ENCODE measurements around the gene TECPR2. TPM values are rescaled to one million over a fixed set of nuclear protein-coding genes. Genes with fewer than 3 reads are reported as not detected.

The TECPR2 gene
- total RNA-seq, 1 donor from 2014 or later = 8.4 TPM

DNA sequence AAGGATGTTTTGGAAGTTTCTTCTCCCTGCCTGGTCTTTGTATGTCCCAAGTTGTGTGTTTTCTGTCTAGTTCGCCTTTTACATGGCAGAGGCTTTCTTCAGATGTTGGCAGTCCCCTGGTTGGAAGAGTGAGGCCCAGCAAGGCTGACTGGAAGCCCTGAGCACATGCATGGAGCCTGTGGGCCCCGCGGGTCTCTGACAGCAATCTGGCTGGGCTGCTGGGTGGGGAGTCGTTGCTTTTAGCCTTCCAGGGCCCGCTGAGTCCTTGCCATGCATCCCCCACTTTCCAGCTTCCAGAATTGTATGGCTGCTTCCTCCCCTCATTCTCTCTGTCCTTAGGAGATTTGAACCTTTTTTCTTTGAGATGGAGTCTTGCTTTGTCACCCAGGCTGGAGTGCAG lies 121.6 kb downstream of the TECPR2 start:
- H3K9me3 Mint-ChIP-seq = no peaks in the 10 kb centered on the region
- no peak overlapping the region for H3K27ac Mint-ChIP-seq
- Histone ChIP-seq H3K27me3 (no peaks in the 10 kb centered on the region), H2AFZ (replicated peaks) (no peak overlapping the region), H3K4me2 (no peak overlapping the region), H3K79me2 (ENCODE audit: low read depth) (no peaks in the 10 kb centered on the region), H4K20me1 (ENCODE audit: low read depth) (no peaks in the 10 kb centered on the region), H3K36me3 (no peaks in the 10 kb centered on the region), H3F3A (ENCODE audit: low read depth) (no peaks in the 10 kb centered on the region), H3K4me3 (no peak overlapping the region), H3K9ac (no peak overlapping the region), H3K27ac (no peak overlapping the region), H3K9me3 (ENCODE audit: low read depth) (no peaks in the 10 kb centered on the region), H3K4me1 (no peaks in the 10 kb centered on the region)
- DNase-seq (ENCODE audit: low spot score) = no peak
- peaks cover 6% of the 10 kb centered on the region for H3K27me3 Mint-ChIP-seq (ENCODE audit: insufficient read depth, low read depth)
- TF ChIP-seq EZH2 (IDR thresholded peaks at IDR 0.05) = no peak
- TF ChIP-seq, protein P1, sequence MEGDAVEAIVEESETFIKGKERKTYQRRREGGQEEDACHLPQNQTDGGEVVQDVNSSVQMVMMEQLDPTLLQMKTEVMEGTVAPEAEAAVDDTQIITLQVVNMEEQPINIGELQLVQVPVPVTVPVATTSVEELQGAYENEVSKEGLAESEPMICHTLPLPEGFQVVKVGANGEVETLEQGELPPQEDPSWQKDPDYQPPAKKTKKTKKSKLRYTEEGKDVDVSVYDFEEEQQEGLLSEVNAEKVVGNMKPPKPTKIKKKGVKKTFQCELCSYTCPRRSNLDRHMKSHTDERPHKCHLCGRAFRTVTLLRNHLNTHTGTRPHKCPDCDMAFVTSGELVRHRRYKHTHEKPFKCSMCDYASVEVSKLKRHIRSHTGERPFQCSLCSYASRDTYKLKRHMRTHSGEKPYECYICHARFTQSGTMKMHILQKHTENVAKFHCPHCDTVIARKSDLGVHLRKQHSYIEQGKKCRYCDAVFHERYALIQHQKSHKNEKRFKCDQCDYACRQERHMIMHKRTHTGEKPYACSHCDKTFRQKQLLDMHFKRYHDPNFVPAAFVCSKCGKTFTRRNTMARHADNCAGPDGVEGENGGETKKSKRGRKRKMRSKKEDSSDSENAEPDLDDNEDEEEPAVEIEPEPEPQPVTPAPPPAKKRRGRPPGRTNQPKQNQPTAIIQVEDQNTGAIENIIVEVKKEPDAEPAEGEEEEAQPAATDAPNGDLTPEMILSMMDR (IDR thresholded peaks at IDR 0.05) = no peak
- no peak for TF ChIP-seq EZH2phosphoT487 (IDR thresholded peaks at IDR 0.05)
- no peak overlapping the region for H3K4me3 Mint-ChIP-seq
- H3K4me1 Mint-ChIP-seq = no peaks in the 10 kb centered on the region
- H3K36me3 Mint-ChIP-seq = peaks cover 11% of the 10 kb centered on the region

DNA sequence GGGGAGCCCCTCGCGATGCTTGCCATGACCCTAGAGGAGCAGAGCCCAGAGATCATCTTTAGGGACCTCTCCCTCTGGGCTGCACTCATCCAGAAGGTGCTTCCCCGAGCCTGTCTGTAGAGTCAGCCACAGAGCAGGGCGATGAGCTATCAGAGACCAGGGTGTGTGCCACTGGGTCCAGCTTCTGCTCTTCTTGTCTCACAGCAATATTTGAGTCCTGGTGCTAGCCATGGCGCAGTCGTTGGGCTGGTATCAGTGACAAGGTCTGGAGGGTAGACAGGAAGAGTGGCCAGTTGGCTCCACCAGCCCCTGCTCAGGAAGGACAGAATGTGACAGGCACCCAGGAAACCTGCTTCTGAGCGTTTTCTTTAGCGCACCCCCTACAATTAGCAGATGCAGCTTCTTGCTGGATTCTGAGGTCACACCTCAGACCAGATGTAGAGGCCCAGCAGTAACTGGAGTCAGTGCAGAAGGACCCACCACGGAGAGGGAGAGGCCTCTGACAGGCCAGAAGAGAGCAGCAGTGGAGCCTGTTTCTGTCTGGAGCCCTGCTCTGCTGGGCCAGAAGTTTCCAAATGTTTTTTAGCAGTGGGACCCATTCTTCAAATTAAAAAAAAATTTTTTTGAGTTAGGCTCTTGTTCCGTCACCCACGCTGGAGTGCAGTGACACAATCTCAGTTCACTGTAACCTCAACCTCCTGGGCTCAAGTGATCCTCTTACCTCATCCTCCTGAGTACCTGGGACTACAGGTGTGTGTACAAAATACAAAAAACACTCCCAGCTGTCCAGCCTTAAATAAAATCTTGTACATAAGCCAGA lies 123.2 kb downstream of the TECPR2 start:
- Histone ChIP-seq H3K9me3 (ENCODE audit: low read depth) (no peaks in the 10 kb centered on the region), H3K36me3 (no peaks in the 10 kb centered on the region), H2AFZ (replicated peaks) (no peak overlapping the region), H4K20me1 (ENCODE audit: low read depth) (no peaks in the 10 kb centered on the region), H3K27me3 (no peaks in the 10 kb centered on the region), H3K4me1 (no peaks in the 10 kb centered on the region), H3K4me2 (no peak overlapping the region), H3K79me2 (ENCODE audit: low read depth) (no peaks in the 10 kb centered on the region), H3K9ac (no peak overlapping the region), H3K27ac (no peak overlapping the region), H3K4me3 (no peak overlapping the region), H3F3A (ENCODE audit: low read depth) (no peaks in the 10 kb centered on the region)
- Mint-ChIP-seq H3K36me3 (peaks cover 10% of the 10 kb centered on the region), H3K4me1 (peaks cover 3% of the 10 kb centered on the region), H3K9me3 (no peaks in the 10 kb centered on the region), H3K27me3 (ENCODE audit: insufficient read depth, low read depth) (peaks cover 3% of the 10 kb centered on the region), H3K4me3 (no peak overlapping the region), H3K27ac (peak overlapping the region; percentile 11)
- TF ChIP-seq EZH2 (IDR thresholded peaks at IDR 0.05) = no peak
- TF ChIP-seq EZH2phosphoT487 (IDR thresholded peaks at IDR 0.05) = no peak
- DNase-seq (ENCODE audit: low spot score) = no peak

DNA sequence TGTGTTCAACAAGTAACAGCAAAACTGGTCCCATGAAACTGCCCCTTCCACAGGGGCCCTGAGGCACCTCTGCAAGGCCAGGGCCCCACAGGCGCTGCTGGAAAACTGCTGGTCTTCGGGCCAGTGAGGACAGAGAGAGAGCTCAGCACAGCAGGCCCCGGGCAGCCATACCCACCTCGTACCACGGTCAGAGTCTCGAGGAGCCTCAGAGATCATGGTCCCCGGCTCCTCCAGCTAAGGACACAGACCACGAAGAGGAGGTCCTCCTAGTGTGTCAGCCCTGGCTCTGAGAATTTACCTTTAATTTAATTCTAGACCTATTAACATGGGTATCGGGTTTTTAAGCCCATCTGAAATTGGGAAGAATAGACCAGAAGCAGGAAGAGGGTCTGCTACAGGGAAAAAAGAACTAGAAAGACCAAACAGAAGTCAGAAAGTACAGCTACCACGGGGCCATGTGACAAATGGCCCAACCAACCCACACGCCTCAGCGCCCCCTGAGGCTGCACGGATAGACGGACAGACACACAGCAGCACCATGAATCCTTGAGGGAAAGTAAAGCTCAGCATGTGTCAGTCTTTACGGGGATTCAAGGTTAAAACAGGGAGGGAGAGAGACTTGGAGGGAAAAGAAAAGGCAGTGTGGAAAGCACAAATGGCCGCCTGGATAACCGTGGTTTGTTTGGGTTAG lies 123.9 kb downstream of the TECPR2 start:
- H3K79me2 ChIP-seq (ENCODE audit: low read depth) = no peaks in the 10 kb centered on the region
- no peak overlapping the region for H3K4me3 Mint-ChIP-seq
- H3K4me1 Mint-ChIP-seq = peaks cover 3% of the 10 kb centered on the region
- no peak overlapping the region for H3K27ac Mint-ChIP-seq
- TF ChIP-seq EZH2 (IDR thresholded peaks at IDR 0.05) (no peak), EZH2phosphoT487 (IDR thresholded peaks at IDR 0.05) (no peak)
- TF ChIP-seq, protein P1 (IDR thresholded peaks at IDR 0.05) = no peak
- H3K27me3 ChIP-seq = no peaks in the 10 kb centered on the region
- H3K27me3 Mint-ChIP-seq (ENCODE audit: insufficient read depth, low read depth) = peaks cover 3% of the 10 kb centered on the region
- no peaks in the 10 kb centered on the region for H3K9me3 ChIP-seq (ENCODE audit: low read depth)
- no peaks in the 10 kb centered on the region for H3F3A ChIP-seq (ENCODE audit: low read depth)
- peaks cover 10% of the 10 kb centered on the region for H3K36me3 Mint-ChIP-seq
- H3K4me2 ChIP-seq = no peak overlapping the region
- no peak overlapping the region for H3K4me3 ChIP-seq
- H3K27ac ChIP-seq = no peak overlapping the region
- H3K4me1 ChIP-seq = no peaks in the 10 kb centered on the region
- H3K9ac ChIP-seq = no peak overlapping the region
- H4K20me1 ChIP-seq (ENCODE audit: low read depth) = no peaks in the 10 kb centered on the region
- no peaks in the 10 kb centered on the region for H3K36me3 ChIP-seq
- no peak overlapping the region for H2AFZ ChIP-seq (replicated peaks)
- no peaks in the 10 kb centered on the region for H3K9me3 Mint-ChIP-seq
- no peak for DNase-seq (ENCODE audit: low spot score)

DNA sequence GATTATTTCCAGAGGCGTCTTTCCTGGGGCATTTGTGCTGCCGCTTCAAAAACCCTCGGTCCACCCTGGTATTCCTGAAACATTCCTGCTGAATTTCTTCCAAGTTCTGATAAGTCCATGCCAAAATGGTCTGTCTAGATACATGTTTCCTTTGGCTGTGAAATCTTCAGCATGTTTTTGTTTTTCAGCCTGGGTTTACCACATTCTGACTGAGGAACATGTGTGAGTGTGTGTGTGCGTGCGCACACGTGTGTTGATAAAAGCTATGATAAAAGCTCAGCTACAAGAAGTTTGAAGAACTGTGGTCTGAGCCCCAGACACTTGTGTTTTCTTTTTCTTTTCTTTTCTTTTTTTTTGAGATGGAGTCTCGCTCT lies 124.5 kb downstream of the TECPR2 start:
- Mint-ChIP-seq H3K4me1 (peaks cover 3% of the 10 kb centered on the region), H3K27me3 (ENCODE audit: insufficient read depth, low read depth) (peaks cover 3% of the 10 kb centered on the region), H3K36me3 (peaks cover 12% of the 10 kb centered on the region), H3K27ac (no peak overlapping the region), H3K4me3 (no peak overlapping the region), H3K9me3 (no peaks in the 10 kb centered on the region)
- Histone ChIP-seq H3F3A (ENCODE audit: low read depth) (no peaks in the 10 kb centered on the region), H3K9ac (no peak overlapping the region), H3K4me1 (no peaks in the 10 kb centered on the region), H3K9me3 (ENCODE audit: low read depth) (no peaks in the 10 kb centered on the region), H4K20me1 (ENCODE audit: low read depth) (no peaks in the 10 kb centered on the region), H3K36me3 (no peaks in the 10 kb centered on the region), H3K4me2 (no peak overlapping the region), H2AFZ (replicated peaks) (no peak overlapping the region), H3K27ac (no peak overlapping the region), H3K79me2 (ENCODE audit: low read depth) (no peaks in the 10 kb centered on the region), H3K4me3 (no peak overlapping the region), H3K27me3 (no peaks in the 10 kb centered on the region)
- TF ChIP-seq EZH2phosphoT487 (IDR thresholded peaks at IDR 0.05) (no peak), EZH2 (IDR thresholded peaks at IDR 0.05) (no peak)
- TF ChIP-seq, protein P1 (IDR thresholded peaks at IDR 0.05) = no peak
- no peak for DNase-seq (ENCODE audit: low spot score)

Data from neural progenitor cell (in vitro differentiated cells).